Effector memory CD4-positive, alpha-beta T cell (primary cell): ENCODE results near the gene PLAAT4.
"Not testable (repeated sequence)": the region's sequence is repeated elsewhere in the genome, so short reads cannot be mapped to it uniquely, and the experiment has no call there.

Experiments
- DNase-seq, 3 donors: peaks; one replicate each; pipeline ENCODE4 v3.0.0-alpha.2; 2020
- H3K27ac ChIP-seq: 2 replicates; pipeline ENCODE4 v1.7.0; 2013; ENCODE audit warnings: mild to moderate bottlenecking, low read length, moderate library complexity; ENCODE audit not compliant: insufficient read depth, poor library complexity, severe bottlenecking
- H3K27me3 ChIP-seq: replicated peaks from 2 replicates; pipeline ENCODE4 v1.7.0; 2013; ENCODE audit warnings: mild to moderate bottlenecking, low read length; ENCODE audit not compliant: insufficient read depth, control insufficient read depth, poor library complexity, severe bottlenecking
- H3K36me3 ChIP-seq: 2 replicates; pipeline ENCODE4 v1.7.0; 2013; ENCODE audit warnings: mild to moderate bottlenecking, low read length, moderate library complexity; ENCODE audit not compliant: control insufficient read depth, insufficient read depth
- H3K4me1 ChIP-seq: 2 replicates; pipeline ENCODE4 v1.7.0; 2013; ENCODE audit warnings: low read length, mild to moderate bottlenecking; ENCODE audit not compliant: control insufficient read depth, insufficient read depth, poor library complexity, severe bottlenecking
- H3K4me3 ChIP-seq: 2 replicates; pipeline ENCODE4 v1.7.0; 2013; ENCODE audit warnings: low read length, low read depth, mild to moderate bottlenecking; ENCODE audit not compliant: insufficient read depth, poor library complexity, severe bottlenecking
- H3K9me3 ChIP-seq: 2 replicates; pipeline ENCODE4 v1.7.0; 2013; ENCODE audit warnings: mild to moderate bottlenecking, low read length, moderate library complexity; ENCODE audit not compliant: control insufficient read depth

Gene PLAAT4

DNA sequence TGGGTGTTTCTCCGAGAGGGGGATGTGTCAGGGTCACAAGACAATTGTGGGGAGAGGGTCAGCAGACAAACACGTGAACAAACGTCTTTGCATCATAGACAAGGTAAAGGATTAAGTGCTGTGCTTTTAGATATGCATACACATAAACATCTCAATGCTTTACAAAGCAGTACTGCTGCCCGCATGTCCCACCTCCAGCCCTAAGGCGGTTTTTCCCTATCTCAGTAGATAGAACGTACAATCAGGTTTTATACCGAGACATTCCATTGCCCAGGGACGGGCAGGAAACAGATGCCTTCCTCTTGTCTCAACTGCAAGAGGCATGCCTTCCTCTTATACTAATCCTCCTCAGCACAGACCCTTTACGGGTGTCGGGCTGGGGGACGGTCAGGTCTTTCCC lies 8.5 kb upstream of the PLAAT4 start:
- not testable (repeated sequence) for H3K27ac ChIP-seq, H3K4me3 ChIP-seq, H3K36me3 ChIP-seq, DNase-seq, H3K27me3 ChIP-seq, H3K9me3 ChIP-seq
- peaks cover 19% of the 10 kb centered on the region for H3K4me1 ChIP-seq

- H3K27me3 ChIP-seq, DNase-seq, H3K36me3 ChIP-seq, H3K9me3 ChIP-seq, H3K27ac ChIP-seq, H3K4me3 ChIP-seq: not testable (repeated sequence)
- H3K4me1 ChIP-seq: peaks cover 26% of the 10 kb centered on the region
Measured at GRCh38 chr11:63528729-63529278, 7.8 kb upstream of the PLAAT4 start.

GRCh38 chr11:63529373-63529772 lies 7.2 kb upstream of the PLAAT4 start:
- H3K36me3 ChIP-seq, H3K27ac ChIP-seq, H3K4me3 ChIP-seq, H3K27me3 ChIP-seq, DNase-seq, H3K9me3 ChIP-seq: not testable (repeated sequence)
- H3K4me1 ChIP-seq: peaks cover 32% of the 10 kb centered on the region

DNA sequence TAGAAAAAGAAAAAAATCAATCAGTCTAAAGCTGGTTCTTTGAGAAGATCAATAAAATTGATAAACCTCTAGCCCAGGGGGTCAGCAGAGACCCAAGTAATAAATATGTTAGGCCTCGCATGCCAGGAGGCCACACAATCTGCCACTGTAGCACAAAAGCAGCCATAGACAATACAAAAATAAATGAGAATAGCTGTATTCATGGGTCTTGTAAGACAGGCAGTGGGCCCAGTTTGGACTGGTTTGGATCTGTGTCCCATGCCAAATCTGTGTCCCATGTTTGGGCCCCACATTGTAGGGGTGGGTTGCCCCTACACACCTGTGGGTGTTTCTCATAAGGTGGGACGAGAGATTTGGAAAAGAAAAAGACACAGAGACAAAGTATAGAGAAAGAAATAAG lies 6.6 kb upstream of the PLAAT4 start:
- H3K27ac ChIP-seq: no peak overlapping the region
- no peak overlapping the region for H3K4me3 ChIP-seq
- DNase-seq: no peak
- H3K27me3 ChIP-seq: no peaks in the 10 kb centered on the region
- H3K36me3 ChIP-seq: no peaks in the 10 kb centered on the region
- H3K9me3 ChIP-seq: no peaks in the 10 kb centered on the region
- H3K4me1 ChIP-seq: peaks cover 38% of the 10 kb centered on the region

DNA sequence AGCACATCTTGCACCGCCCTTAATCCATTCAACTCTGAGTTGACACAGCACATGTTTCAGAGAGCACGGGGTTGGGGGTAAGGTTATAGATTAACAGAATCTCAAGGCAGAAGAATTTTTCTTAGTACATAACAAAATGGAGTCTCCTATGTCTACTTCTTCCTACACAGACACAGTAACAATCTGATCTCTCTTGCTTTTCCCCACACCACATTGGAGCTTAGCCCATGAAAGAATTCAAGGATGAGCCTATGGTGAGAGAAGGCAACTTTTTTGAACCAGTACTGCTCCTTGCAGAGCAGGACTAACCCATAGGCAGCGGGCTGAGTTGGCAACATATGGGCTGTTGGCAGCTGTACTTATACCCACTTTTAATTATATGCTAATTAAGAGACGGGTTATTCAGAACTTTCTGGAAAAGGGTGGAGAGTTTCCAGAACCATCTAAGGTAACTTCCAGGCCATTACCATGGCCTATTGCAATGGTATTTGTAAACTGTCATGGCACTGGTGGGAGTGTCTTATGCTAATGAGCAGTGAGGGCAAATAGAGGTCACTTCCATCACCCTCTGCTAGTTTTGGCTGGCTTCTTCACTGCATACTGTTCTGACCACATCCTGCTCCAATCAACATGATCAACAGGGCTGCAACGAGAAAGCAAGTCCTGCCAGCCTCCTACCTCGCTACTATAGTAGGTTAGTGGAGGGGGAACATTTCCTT lies 5.4 kb upstream of the PLAAT4 start:
- peak overlapping the region; percentile 16 for H3K4me3 ChIP-seq
- peaks cover 50% of the 10 kb centered on the region for H3K4me1 ChIP-seq
- not testable (repeated sequence) for H3K36me3 ChIP-seq, H3K9me3 ChIP-seq, H3K27me3 ChIP-seq
- DNase-seq: peak; percentile 45 to 63 (median 57)
- peak overlapping the region; percentile 42 for H3K27ac ChIP-seq

GRCh38 chr11:63532117-63532516 lies 4.5 kb upstream of the PLAAT4 start:
- no peaks in the 10 kb centered on the region for H3K27me3 ChIP-seq
- H3K4me3 ChIP-seq: no peak overlapping the region
- H3K4me1 ChIP-seq: peaks cover 50% of the 10 kb centered on the region
- no peaks in the 10 kb centered on the region for H3K36me3 ChIP-seq
- H3K9me3 ChIP-seq: no peaks in the 10 kb centered on the region
- no peak for DNase-seq
- peak overlapping the region; percentile 42 for H3K27ac ChIP-seq

GRCh38 chr11:63532799-63533475 lies 3.7 kb upstream of the PLAAT4 start:
- Histone ChIP-seq H3K4me3 (no peak overlapping the region), H3K9me3 (no peaks in the 10 kb centered on the region)
- no peak for DNase-seq

GRCh38 chr11:63534076-63534475 lies 2.5 kb upstream of the PLAAT4 start:
- Histone ChIP-seq H3K9me3 (no peaks in the 10 kb centered on the region), H3K27me3 (no peaks in the 10 kb centered on the region), H3K4me3 (no peak overlapping the region), H3K27ac (peak overlapping the region; percentile 80), H3K36me3 (no peaks in the 10 kb centered on the region), H3K4me1 (peaks cover 67% of the 10 kb centered on the region)
- no peak for DNase-seq

More at GRCh38 chr11:63532799-63533475, 3.7 kb upstream of the PLAAT4 start:
- no peaks in the 10 kb centered on the region for H3K36me3 ChIP-seq
- peaks cover 56% of the 10 kb centered on the region for H3K4me1 ChIP-seq
- H3K27me3 ChIP-seq: no peaks in the 10 kb centered on the region
- no peak overlapping the region for H3K27ac ChIP-seq

DNA sequence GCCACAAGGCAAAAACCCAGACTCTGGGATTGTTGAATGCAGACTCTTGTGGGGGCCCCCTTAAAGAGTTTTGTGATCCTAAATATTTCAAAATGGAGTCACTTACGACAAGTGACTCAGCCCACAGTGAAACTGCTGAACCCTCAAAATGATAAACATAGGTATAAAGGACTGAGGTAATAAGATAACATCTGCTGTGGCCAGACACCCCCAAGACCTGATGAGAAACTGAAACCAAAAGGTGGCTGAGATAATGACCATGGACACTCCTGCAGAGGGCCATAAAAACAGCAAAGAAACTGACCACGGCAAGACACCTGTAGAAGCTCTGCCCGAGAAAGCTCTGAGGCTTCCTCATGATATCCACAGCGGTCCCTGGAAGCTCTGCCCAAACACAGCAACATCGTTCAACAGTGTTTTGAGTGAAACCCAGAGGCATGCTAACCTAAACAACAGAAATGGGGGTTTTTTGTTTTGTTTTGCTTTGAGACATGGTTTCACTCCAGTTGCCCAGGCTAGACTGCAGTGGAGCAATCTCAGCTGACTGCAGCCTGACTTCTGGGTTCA lies 1.6 kb upstream of the PLAAT4 start:
- no peak for DNase-seq
- Histone ChIP-seq H3K9me3 (no peaks in the 10 kb centered on the region), H3K4me1 (peaks cover 70% of the 10 kb centered on the region), H3K27ac (peak overlapping the region; percentile 80), H3K36me3 (peaks cover 1% of the 10 kb centered on the region), H3K4me3 (peak overlapping the region; percentile 6), H3K27me3 (no peaks in the 10 kb centered on the region)

GRCh38 chr11:63535734-63536133 lies 874 bp upstream of the PLAAT4 start:
- Histone ChIP-seq H3K27ac (peak overlapping the region; percentile 80), H3K4me1 (peaks cover 68% of the 10 kb centered on the region), H3K9me3 (no peaks in the 10 kb centered on the region), H3K4me3 (peak overlapping the region; percentile 62), H3K36me3 (peaks cover 5% of the 10 kb centered on the region), H3K27me3 (no peaks in the 10 kb centered on the region)
- peak in 2 of 3 donors; percentile 25 to 26 for DNase-seq
